Hepatocyte (in vitro differentiated cells): ENCODE data around the gene SLC6A7. TPM values are rescaled to one million over a fixed set of nuclear protein-coding genes. Genes with fewer than 3 reads are reported as not detected.

Source experiments
- DNase-seq: peaks from one replicate; pipeline ENCODE4 v3.0.0-alpha.2; 2016; ENCODE audit warnings: low spot score
- H2AFZ ChIP-seq: fragments of 200-600 bp; sonication (generic); 2 replicates; pipeline ENCODE4 v1.6.0; 2016; ENCODE audit warnings: antibody characterized with exemption, mild to moderate bottlenecking
- H3K27ac ChIP-seq: fragments of 200-600 bp; sonication (generic); 2 replicates; pipeline ENCODE4 v1.5.1; 2016; ENCODE audit warnings: mild to moderate bottlenecking
- H3K27me3 ChIP-seq: fragments of 200-600 bp; sonication (generic); 2 replicates; pipeline ENCODE4 v1.6.1; 2016
- H3K36me3 ChIP-seq: fragments of 200-600 bp; sonication (generic); replicated peaks from 2 replicates; pipeline ENCODE4 v1.5.1; 2016; ENCODE audit warnings: low read depth; ENCODE audit not compliant: insufficient read depth
- H3K4me1 ChIP-seq: fragments of 200-600 bp; sonication (generic); 2 replicates; pipeline ENCODE4 v1.5.1; 2016; ENCODE audit warnings: mild to moderate bottlenecking, moderate library complexity; ENCODE audit not compliant: insufficient read depth
- H3K4me2 ChIP-seq: fragments of 200-600 bp; sonication (generic); 2 replicates; pipeline ENCODE4 v1.6.0; 2016
- H3K4me3 ChIP-seq: fragments of 200-600 bp; sonication (generic); 2 replicates; pipeline ENCODE4 v1.5.1; 2016; ENCODE audit warnings: mild to moderate bottlenecking
- H3K79me2 ChIP-seq: fragments of 200-600 bp; sonication (generic); 2 replicates; pipeline ENCODE4 v1.6.0; 2017; ENCODE audit warnings: mild to moderate bottlenecking
- H3K9me2 ChIP-seq: fragments of 200-600 bp; sonication (generic); replicated peaks from 2 replicates; pipeline ENCODE4 v1.6.0; 2017; ENCODE audit warnings: mild to moderate bottlenecking; ENCODE audit not compliant: insufficient read depth
- H3K9me3 ChIP-seq: fragments of 200-600 bp; sonication (generic); 2 replicates; pipeline ENCODE4 v1.5.1; 2016; ENCODE audit warnings: low read depth, mild to moderate bottlenecking
- H4K20me1 ChIP-seq: fragments of 200-600 bp; sonication (generic); 2 replicates; pipeline ENCODE4 v1.6.0; 2016; ENCODE audit warnings: mild to moderate bottlenecking; ENCODE audit not compliant: insufficient read depth, poor library complexity, severe bottlenecking
- CTCF ChIP-seq: fragments of 200-600 bp; sonication (generic); IDR thresholded peaks from 2 replicates; pipeline ENCODE4 v1.5.1; 2016; ENCODE audit warnings: antibody characterized with exemption, mild to moderate bottlenecking; ENCODE audit not compliant: poor library complexity
- EZH2 ChIP-seq: fragments of 200-600 bp; sonication (generic); IDR thresholded peaks from 2 replicates; pipeline ENCODE4 v1.6.1; 2016; ENCODE audit warnings: antibody characterized with exemption, mild to moderate bottlenecking, borderline replicate concordance
- EZH2phosphoT487 ChIP-seq: fragments of 200-600 bp; sonication (generic); IDR thresholded peaks from one replicate; pipeline ENCODE4 v1.6.1; 2018; ENCODE audit warnings: antibody characterized with exemption, mild to moderate bottlenecking, low read depth, moderate library complexity; ENCODE audit not compliant: unreplicated experiment, severe bottlenecking
- WGBS: methylation state at CpG from one replicate; pipeline ENCODE4 v1.1.6; 2016; ENCODE audit warnings: low lambda C conversion rate; ENCODE audit errors: missing lambda C conversion rate; 5-methylcytosine and 5-hydroxymethylcytosine counted together
- polyA plus RNA-seq: library from polyadenylated mRNA; unstranded; fragments of >200 nt; fragmentation: Nextera tagmentation; extraction: Ambion mirVana; gene quantifications from 2 replicates; pipeline ENCODE4 v1.2.1, GENCODE V29; 2016
- total RNA-seq: library from RNA; depleted of rRNA; stranded (reverse); fragments of >200 nt; gene quantifications from 2 replicates; pipeline ENCODE4 v1.2.3, GENCODE V29; 2014

The SLC6A7 gene
- total and polyA plus RNA-seq, 2 experiments from 2014 or later: 0.39 to 1.1 TPM

- Histone ChIP-seq H2AFZ (no peak overlapping the region), H3K9me2 (no peaks in the 10 kb centered on the region), H3K4me3 (no peak overlapping the region), H3K27ac (no peak overlapping the region), H3K4me1 (peaks cover 7% of the 10 kb centered on the region), H3K36me3 (no peaks in the 10 kb centered on the region), H3K4me2 (no peak overlapping the region), H3K9me3 (no peaks in the 10 kb centered on the region), H3K79me2 (no peaks in the 10 kb centered on the region), H3K27me3 (no peaks in the 10 kb centered on the region), H4K20me1 (no peaks in the 10 kb centered on the region)
- DNase-seq: no peak
- no peak for TF ChIP-seq EZH2phosphoT487
- TF ChIP-seq CTCF: no peak
- no peak for TF ChIP-seq EZH2
- 92% methylated on average over 7 of the region's 7 CpGs for WGBS
These were observed 61.6 kb downstream of the SLC6A7 start for GRCh38 chr5:150251504-150251903.

GRCh38 chr5:150252489-150252888 is 62.6 kb downstream of the SLC6A7 start:
- H3K27ac ChIP-seq: no peak overlapping the region
- H3K9me3 ChIP-seq: no peaks in the 10 kb centered on the region
- no peak overlapping the region for H3K4me3 ChIP-seq
- no peaks in the 10 kb centered on the region for H4K20me1 ChIP-seq
- H2AFZ ChIP-seq: no peak overlapping the region
- DNase-seq: no peak
- 75% methylated on average over 6 of the region's 6 CpGs for WGBS
- H3K79me2 ChIP-seq: no peaks in the 10 kb centered on the region
- no peaks in the 10 kb centered on the region for H3K9me2 ChIP-seq
- no peak overlapping the region for H3K4me2 ChIP-seq
- no peaks in the 10 kb centered on the region for H3K36me3 ChIP-seq
- TF ChIP-seq CTCF (no peak), EZH2phosphoT487 (no peak), EZH2 (no peak)
- peaks cover 7% of the 10 kb centered on the region for H3K4me1 ChIP-seq
- H3K27me3 ChIP-seq: no peaks in the 10 kb centered on the region

GRCh38 chr5:150253416-150254208 is 63.8 kb downstream of the SLC6A7 start:
- peak overlapping the region; percentile 19 for H3K27ac ChIP-seq
- no peak overlapping the region for H3K4me2 ChIP-seq
- no peak overlapping the region for H2AFZ ChIP-seq
- H3K36me3 ChIP-seq: no peaks in the 10 kb centered on the region
- no peaks in the 10 kb centered on the region for H3K9me2 ChIP-seq
- no peak for TF ChIP-seq EZH2phosphoT487
- TF ChIP-seq EZH2: no peak
- TF ChIP-seq CTCF: no peak
- peaks cover 7% of the 10 kb centered on the region for H3K4me1 ChIP-seq
- WGBS: 80% methylated on average over 10 of the region's 10 CpGs
- H3K27me3 ChIP-seq: no peaks in the 10 kb centered on the region
- DNase-seq: no peak
- no peaks in the 10 kb centered on the region for H4K20me1 ChIP-seq
- no peaks in the 10 kb centered on the region for H3K79me2 ChIP-seq
- no peak overlapping the region for H3K4me3 ChIP-seq
- no peaks in the 10 kb centered on the region for H3K9me3 ChIP-seq
